Fibroblast of the conjunctiva (primary cell): Measurements from ENCODE around the gene MAP4K2.
"Not testable (repeated sequence)": the region's sequence is repeated elsewhere in the genome, so short reads cannot be mapped to it uniquely, and the experiment has no call there.

Experiments used
- DNase-seq: peaks from one replicate; pipeline ENCODE4 v3.0.0-alpha.2; 2010; ENCODE audit warnings: low read depth

Gene MAP4K2

DNA sequence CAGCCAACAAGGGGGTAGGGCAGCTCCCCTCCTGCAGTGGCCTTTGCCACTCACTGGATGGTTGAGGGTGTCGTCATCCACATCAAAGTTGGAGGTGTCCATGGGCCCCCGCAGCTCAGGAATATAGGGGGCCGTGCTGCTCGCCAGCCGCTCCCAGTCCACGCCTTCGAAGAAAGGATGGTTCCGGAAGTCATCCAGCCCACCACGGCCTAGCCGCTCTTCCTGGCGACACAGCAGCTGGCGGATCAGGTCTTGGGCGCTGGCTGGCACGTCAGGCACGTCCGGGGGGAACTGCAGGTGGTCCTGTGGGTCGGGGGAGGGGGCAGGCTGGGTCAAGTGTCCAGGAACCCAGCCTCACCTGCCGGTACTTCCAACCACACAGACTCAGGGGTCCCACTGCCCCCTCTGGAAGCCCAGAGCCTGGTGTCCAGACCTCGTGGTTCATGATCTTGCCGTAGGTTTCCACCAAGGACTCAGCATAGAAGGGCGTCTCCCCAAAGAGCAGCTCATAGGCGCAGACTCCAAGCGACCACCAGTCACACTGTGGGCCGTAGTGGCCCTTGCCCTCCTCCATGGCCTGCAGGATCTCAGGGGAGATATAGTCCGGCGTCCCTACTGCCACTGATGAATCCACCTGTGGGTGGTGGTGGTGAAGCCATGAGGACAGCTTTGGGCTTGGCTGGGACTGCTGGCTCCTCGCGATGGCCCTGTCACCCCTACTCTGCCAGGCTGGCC, 35.8 kb upstream of the MAP4K2 start:
- no peak for DNase-seq

DNA sequence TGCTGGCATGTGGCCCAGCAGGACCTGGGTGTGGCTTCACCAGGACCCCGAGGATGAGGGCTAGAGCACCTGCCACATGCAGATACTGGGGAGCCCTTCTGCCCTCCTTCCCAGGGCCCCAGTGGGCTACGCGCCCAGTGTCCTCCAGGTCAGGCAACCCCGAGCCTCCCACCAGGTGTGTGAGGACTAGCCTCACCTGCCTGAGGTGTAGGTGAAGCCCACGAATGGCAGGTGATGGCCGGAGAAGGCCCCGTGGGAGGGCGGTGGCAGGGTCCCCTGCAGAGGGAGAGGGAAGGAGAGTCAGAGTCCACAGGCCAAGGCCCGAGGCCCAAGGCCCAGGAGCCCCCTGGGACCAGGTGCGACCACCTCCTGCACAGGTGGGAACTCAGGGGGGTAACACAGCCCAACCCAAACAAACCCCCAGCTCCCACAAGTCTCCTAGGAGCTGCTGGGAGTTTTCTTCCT, 34.9 kb upstream of the MAP4K2 start:
- no peak for DNase-seq

DNA sequence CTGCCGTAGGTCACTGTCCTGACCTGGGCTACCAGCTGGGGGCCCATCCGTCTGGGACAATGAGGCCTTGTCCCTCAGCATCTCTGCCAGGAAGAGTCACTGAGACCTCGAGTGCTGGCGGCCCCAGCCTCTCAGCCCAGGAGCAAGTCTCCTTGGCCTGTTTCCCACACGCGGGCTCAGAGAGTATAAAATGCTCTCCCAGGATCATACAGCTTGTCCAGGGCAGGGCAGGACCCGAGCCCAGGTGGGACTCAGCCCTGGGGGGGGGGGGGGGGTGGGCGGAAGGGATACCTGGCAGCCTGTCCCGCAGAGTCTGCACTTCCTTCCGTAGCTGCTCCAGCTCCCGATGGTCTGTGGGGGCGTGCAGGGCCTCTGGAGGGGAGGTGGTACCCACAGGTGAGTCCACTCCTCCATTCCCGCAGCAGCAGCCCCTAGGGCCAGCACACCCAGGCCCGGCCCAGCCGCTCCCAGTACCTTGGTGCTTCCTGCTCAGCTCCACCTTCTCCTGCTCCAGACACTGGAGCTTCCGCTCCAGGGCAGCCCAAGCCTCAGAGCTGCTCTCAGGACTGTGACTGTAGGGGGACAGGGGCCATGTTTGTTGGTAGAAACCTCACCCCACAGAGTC, 33.5 kb upstream of the MAP4K2 start:
- DNase-seq = no peak

DNA sequence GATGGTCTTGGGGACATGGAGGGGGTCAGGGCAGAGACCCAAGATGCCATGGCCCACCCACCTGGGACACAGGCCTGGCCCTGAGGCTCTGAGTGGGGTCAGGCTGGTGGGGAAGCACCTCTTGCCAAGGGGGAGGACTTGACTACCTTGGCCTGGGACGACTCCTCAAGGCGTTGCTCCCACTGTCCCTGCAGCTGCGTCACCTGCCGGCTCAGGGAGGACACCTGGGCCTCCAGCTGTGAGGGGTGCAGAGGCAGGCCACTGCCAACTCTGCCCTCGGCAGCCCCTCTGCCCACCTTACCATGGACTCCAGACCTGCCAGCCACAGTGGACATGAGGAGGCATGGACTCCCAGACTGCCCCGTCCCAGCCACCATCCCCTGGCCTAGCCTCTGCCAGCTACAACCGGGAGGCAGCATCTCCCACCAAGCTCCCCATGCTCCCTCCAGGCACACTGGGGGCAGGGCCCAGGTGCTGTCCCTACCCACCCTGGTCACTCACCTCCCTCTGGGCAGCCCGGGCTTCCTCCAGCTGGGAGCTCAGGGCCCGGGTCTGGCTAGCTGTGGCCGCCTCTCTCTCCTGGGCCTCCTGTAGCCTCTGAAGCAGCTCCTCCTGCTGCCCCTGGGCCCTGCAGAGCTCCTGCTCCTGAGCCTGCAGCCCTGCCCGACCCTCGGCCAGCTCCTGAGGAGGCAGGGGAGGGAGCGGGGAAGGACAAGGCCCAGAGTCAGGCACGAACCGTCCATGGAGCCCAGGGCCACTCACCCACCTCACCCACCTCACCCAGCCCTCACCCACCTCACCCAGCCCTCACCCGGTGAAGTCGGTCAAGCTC, 32.8 kb upstream of the MAP4K2 start:
- DNase-seq = no peak

DNA sequence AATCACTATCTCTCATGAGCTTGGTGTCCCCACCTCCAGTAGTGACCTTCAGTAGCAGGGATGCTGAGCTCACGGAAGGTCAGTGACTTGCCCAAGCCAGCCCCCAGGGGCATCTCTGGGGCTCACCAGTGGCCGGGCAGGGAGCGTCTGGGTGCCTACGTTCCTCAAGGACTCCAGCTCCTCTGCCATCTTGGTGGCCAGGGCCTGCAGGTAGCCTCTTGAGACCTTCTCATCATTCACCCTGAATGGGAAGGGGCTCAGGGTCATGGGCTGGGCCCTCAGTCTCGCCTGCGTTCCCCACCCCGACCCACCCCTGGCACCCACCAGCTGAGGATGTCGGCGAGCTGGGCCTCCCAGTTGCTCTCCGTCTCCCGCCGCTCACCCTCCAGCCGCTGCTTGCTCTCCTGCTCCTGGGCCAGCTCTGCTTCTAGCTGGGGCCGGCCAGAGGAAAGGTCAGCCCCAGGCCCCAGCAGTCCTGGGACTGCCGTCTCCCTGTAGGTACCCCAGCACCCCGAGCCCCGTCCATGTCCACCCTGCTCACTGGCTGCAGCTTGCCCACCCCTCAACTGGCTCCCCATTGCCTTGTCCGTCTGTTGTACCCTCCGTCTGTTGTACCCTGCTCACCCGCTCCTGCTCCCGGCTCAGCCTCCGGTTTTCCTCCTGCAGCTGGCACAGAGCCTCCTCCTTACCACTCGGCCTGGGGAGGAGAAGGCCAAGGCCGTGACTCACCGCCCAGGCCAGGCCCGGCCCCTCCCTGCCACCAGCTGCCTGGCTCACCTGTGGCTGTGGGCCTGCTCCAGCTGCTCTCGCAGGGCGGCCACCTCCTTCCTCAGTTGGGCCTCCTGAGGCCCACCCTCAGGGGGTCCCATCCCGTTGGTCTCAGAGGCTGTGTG, 32.0 kb upstream of the MAP4K2 start:
- no peak for DNase-seq

DNA sequence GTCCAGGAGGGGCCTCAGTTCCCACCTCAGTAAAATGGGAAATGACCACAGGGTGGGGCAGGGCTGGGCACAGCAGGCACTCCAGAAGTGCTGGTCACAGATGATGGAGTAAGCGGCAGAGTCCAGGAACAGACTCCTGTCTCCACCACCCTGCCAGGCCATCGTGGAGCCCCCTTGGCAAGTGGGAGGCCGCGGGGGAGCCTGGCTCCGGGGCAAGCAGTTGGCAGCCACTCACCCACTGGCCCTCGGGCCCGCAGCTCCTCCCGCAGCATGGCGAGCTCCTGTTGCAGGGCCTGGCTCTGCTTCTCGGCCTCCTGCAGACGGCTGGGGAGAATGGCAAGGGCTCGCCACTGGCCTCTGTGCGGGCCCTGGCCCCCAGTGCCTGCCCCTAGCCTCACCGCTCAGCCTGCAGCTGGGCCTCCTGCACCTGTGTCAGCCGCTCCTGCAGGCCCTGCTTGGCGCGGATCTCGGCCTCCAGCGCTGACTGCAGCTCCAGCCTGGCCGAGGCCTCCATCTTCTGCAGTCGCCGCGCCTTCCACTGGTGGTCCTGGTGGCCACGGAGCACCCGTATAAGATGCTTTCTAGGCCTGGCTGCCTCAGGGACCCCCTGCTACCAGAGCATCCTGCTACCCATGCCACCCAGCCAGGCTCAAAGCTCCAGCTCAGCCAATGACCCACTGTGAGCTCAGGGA, 31.2 kb upstream of the MAP4K2 start:
- DNase-seq = no peak

DNA sequence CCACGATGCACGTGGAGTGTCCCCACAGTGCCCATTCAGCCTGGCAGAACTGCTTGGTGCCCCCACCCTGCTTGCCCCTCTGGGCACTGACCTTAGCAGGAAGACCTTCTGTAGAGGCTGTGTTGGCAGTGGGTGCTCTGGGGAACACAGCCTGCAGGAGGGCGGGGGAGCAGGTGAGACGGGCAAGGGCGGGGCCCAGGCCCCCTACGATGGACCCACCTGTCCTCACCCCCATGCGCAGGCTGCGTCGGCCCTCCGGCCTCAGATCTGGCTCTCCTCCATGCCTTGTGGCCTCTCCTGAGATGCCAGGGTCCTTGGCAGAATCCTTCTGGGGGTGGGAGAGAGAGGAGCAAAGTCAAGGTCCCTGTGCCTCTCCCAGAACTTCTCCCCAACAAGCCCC, 30.5 kb upstream of the MAP4K2 start:
- no peak for DNase-seq

DNA sequence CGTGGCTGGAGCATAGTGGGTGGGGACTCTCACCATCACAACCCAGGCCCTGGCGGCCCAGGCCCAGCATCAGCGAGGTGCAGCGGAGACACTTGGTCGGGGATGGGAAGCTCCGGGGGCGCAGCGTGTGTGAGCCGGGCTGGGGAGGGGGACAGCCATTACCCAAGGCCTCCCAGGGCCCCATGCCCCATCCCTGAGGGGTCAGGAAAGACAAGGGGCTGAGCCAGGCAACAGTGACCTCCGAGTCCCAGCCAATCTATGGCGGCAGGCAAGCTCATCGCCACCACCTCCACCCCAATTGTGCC, 30.1 kb upstream of the MAP4K2 start:
- no peak for DNase-seq

DNA sequence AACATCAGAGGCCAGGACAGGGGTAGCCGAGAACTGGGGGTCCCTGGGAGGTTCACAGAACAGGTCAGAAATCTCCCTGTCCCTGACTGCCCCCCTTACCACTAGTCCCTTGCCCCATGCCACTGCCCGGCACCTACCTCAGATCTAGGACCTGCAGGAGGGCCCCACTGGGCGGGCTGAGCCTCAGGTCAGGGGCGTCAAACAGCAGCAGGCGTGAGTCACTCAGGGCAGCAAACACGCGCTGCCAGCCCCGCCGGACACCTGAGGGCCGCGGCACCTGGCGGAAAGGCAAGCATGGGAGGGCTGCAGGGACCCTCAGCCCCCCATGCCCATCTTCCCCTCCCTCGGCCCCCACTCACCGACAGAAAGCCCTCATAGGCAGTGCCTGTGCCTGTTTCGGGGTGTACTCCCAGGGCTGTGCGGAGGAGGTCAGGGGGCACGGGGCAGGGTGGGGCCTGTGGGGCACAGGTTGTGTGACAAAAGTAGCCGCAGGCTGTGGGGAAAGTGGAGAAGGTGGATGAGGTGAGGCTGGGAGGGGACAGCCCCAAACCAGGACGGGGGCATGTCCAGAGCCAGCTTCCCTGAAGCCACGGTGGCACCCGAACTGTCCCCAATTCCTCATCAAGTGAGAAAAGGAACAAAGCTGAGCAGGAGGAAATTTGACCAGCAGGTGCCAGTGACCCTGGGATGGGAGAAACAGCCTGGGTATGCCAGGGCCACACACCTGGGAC, 29.6 kb upstream of the MAP4K2 start:
- no peak for DNase-seq

DNA sequence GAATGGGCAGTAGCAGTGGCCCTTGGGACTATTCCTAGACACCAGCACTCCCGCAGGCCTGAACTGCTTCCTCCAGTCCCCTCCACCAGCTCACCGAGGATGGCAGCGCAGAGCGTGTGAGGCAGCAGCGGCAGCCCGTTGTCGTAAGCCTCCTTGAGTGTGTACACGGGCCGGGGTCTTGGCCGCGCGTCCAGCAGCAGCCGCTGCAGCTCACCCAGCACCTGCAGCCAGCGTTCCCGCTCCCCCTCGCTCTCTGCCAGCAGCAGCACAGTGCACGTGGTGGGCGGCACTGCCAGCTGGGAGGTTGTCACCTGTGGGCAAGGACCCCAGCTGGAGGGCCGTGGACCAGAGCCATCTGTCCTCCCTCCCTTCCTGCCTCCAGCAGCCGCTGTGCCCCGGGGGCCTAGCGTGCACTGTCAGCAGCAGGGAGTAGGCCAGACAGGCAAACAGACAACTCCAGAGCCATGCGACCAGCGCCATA, 28.4 kb upstream of the MAP4K2 start:
- no peak for DNase-seq

DNA sequence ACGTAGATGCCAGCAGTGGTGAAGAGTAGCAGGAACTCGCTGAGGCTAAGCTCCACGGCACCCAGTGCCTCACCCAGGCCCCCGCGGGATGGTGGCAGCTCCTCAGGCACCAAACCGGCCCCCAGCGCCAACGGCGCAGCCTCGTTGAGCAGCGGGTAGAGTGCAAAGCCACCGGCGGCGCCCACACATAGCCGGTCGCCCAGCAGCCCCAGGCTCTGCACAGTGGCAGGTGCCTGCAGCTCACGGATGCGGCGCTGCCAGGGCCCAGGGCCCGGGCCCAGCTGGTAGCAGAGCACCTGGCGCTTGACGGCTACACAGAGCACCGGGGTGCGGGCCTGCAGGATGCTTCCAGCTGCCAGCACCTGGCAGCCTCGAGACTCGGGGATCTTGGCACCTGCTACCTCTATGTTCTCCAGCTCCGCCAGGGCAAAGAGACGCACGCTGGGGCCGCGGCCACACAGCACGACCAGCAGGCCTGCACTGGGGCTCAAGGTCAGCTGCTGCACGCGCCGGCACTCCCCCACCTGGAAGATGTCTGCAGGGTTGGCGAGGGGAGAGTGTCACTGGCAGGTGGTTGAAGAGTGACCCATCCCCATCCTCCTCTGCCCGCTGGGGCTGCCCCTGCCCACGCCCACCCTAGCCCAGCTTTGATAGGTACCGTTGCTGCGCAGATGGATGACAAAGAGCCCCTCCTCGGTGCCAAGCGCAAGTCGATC, 26.7 kb upstream of the MAP4K2 start:
- DNase-seq = no peak

DNA sequence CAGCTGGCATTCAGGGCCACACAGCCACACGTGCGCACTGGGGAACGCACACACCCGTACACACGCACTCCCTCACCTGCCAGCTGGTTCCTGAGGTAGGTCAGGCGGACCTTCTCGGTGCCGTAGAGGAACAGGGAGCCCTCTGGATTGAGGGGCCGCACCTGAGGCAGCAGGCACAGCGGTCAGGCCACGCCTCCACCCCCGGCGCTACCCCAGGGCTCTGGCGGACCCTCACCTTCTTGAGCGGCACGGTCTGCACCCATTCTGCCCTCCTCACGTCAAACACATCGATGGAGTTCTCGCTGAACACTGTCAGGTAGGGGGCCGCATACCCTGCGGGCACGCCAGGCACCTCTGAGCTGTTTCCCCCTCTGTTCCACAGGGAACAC, 24.4 kb upstream of the MAP4K2 start:
- DNase-seq = no peak

DNA sequence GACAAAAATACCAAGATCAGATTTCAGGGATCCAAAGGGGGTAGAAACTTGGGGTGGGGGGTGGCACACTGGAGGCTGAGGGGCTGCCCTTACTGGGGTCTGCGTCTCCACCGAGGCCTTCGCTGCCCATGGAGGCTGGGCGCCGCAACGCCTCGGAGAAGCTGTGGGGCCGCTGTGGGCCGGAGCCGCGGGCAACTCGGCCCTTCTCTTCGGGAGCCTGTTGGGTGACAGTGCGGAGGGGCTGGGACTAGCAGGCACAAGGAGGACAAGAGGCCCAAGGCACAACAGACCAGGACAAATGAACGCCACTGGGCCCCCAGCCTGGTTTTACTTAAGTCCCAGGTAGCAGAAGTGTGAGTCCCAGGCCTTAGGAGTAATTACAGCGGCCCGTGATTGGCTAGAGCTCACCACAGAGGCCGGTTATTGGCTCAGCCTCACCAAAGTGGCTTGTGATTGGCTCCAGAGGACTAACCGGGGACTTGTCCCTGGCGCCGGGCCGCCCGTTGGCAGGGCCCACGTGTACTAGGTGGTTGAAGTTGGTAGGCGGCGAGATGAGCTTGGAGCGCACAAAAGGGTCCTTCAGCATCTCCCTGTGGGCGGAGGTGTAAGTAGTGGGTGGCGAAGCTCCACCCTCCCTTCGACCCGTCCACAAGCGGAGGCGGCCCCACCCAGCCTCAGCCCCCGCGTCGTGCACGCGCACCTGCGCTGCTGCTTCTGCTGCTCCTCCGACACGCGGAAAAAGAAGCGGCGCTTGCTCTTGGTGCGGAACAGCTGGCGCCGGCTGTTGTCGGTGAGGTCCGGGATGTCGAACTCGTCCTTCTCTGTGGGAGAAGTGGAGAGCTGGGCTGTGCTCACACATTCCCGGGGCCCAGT, 23.8 kb upstream of the MAP4K2 start:
- DNase-seq = no peak

DNA sequence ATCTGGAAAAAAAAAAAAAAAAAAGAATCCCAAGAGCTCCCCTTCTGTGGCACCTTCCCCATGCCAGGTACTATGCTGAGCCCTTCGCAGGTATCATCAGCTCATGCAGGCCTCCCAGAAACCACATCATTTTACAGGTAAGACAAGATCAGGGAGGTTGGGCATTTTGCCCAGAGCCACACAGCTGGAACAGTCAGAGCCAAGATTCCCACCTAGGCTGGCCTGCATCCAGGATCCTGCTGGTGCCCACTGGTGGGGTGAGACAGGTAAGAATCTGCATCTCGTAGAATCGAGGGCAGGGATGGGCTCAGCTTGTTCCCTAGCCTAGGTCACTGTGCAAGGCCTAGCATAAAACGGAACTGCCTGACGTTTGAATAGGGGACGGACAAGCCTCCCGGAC, 23.0 kb upstream of the MAP4K2 start:
- no peak for DNase-seq

DNA sequence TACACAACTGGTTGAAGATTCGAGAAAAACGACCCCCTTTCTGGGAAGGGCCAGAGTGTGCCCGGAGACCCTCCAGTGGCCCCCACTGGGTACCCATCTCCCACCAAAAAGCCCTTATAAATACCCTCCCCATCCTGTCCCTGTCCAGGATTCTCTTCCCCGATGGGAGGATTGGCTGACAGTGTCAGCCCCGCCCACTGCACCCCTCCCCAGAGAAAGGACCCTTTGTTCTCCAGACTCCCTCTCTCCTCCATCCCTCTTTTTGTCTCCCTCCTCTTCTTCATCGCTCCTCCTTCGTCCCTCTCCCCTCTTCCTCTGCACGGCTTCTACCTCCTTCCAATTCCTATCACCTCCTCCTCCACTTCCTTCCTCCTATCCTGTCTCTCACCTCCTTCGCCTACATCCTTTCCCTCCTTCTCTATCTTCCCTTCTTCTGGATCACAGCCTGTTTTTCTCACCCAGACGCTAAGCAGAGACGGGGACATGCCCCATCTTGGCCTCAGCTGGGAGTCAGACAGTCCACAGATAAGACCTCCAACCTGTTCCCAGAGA, 20.6 kb upstream of the MAP4K2 start:
- DNase-seq = no peak

DNA sequence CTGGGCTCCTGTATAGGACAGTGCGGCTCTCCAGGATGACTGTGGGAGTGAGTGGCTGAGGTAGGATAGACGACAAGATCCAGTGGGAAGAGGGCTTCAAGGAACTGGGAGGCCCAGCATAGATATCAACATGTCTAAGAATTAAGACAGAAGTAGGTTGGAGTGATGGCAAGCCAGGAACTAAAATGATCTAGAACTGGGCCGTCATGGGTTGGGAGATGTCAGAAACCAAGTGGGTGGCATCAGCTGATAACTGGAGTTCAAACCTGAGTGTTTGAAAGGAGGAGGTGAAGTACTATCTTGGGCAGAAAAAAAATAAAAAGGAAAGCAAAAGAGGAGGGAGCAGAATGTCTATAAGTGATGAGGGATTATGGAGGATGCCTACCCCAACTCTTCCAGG, 14.5 kb upstream of the MAP4K2 start:
- DNase-seq = no peak

DNA sequence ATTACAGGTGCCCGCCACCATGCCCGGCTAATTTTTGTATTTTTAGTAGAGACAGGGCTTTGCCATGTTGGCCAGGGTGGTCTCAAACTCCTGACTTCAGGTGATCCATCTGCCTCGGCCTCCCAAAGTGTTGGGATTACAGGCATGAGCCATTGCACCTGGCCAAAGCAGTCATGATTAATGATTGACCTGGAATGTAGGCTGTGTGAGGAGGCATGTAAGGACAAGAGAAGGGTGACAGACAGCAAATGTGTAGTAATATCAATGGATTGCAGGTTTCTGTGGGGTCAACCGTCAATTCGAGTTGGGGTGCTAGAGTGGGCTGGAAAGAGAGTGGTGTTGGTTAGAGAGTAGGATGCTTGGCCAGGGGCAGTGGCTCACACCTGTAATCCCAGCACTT, 12.4 kb upstream of the MAP4K2 start:
- not testable (repeated sequence) for DNase-seq

DNA sequence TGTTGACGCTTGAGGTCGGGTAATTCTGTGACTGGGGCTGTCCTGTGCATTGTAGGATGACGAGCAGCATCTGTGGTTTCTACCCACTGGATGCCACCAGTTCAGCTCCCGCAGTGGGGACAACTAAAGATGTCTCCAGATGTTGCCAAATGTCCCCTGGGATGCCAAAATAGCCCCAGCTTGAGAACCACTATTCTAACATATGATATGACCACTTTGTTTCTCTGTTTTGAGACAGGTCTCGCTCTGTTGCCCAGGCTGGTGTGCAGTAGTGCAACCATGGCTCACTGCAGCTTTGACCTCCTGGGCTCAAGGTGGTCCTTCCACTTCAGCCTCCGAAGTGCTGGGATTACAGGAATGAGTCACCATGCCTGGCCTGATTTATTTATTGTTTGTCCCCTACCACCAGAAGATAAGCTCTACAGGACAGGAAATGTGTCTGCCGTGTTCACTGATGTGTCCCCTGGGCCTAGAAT, 11.7 kb upstream of the MAP4K2 start:
- no peak for DNase-seq

DNA sequence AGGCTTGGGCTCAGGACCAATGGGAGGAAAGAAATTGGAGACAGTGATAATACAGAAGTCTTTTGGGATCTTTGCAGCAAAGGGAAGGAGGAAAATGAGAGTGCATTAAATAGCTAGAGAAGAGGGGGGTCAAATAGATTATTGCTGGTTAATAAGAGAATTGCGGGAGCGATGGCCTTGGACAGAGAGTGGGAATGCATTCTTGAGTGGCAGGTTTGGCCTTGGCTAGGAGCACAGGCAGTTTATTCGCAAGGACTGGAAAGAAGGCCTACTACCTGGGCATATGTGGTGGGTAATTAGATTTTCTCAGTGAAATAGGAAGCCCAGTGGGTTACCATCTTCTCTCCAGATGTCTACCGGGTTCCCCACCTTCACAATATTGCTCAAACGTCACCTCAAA, 10.8 kb upstream of the MAP4K2 start:
- DNase-seq = no peak
